Measurements from ENCODE around the gene IGIP.

The IGIP gene

DNA sequence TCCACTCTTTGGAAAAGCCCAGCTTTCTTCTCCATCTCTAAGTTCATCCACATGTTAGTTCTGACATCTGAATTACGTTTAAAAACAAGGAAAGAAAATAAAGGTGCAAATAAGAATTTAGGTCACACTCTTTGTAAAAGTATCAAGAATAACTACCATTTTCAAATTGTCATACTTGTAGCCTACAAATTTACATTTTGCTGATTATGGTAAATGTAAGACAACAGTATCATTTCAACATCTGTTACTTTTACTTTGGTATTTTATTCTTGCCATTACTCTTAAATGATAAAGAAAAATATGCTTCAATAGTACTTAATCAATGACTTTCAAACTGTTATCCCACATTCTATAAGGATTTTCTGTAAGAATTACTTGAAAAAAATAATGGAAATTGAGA, 21.6 kb upstream of the IGIP start:
- H3K79me2 ChIP-seq (ENCODE audit: control insufficient read depth, insufficient read depth, low read length): no peaks in the 10 kb centered on the region
- DNase-seq: no peak
- H3K23ac ChIP-seq (ENCODE audit: low read length): no peak overlapping the region
- H2BK15ac ChIP-seq (replicated peaks; ENCODE audit: low read depth): no peak overlapping the region
- H3K4ac ChIP-seq (ENCODE audit: low read depth, low read length): no peak overlapping the region
- no peak overlapping the region for H3K4me3 ChIP-seq (ENCODE audit: low read length)
- no peak overlapping the region for H2BK5ac ChIP-seq (ENCODE audit: low read length)
- H4K5ac ChIP-seq (ENCODE audit: low read length): no peak overlapping the region
- H3K27ac ChIP-seq (ENCODE audit: low read depth, low read length): no peak overlapping the region
- H3K18ac ChIP-seq (ENCODE audit: low read length): no peak overlapping the region
- peaks cover 4% of the 10 kb centered on the region for H3K4me1 ChIP-seq (ENCODE audit: control insufficient read depth, low read depth, low read length)
- H4K8ac ChIP-seq (ENCODE audit: low read depth, low read length): no peak overlapping the region
- no peaks in the 10 kb centered on the region for H3K79me1 ChIP-seq (ENCODE audit: low read length)
- H3K27me3 ChIP-seq (ENCODE audit: insufficient read depth, low read length, poor library complexity): peaks cover 10% of the 10 kb centered on the region
- H3K4me2 ChIP-seq (ENCODE audit: low read length): no peak overlapping the region
- no peak overlapping the region for H3K9ac ChIP-seq (ENCODE audit: low read length)
- no peak overlapping the region for H2AK5ac ChIP-seq (ENCODE audit: low read length)
- H3K56ac ChIP-seq (ENCODE audit: low read length): no peak overlapping the region
- no CpG with 5 or more reads among the region's 1 CpG for WGBS (ENCODE audit: extremely low coverage, insufficient coverage, low lambda C conversion rate)
- H3K36me3 ChIP-seq (ENCODE audit: control insufficient read depth, insufficient read depth, low read length): no peaks in the 10 kb centered on the region
- H2BK120ac ChIP-seq (ENCODE audit: low read depth, low read length): no peak overlapping the region

DNA sequence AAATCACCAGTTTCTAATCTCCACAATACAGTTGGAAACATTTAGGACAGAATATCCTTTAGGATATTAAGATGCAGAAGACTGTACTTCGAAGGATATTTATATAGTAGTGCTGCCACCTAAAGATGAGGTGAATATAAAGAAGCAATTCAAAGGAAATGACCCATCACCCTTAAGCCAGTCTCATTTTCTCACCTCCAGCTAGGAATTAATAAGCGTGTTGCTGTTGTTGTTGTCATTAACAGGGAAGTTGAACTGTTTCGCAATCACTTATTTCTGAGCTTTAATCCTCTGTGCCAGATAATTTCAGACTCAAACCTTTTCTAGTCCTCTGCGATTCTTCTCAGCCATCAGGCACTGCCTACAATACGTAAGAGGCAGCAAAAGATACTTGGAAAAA, 19.6 kb upstream of the IGIP start:
- H3K27ac ChIP-seq (ENCODE audit: low read depth, low read length): no peak overlapping the region
- no peak for DNase-seq
- no peak overlapping the region for H3K18ac ChIP-seq (ENCODE audit: low read length)
- no peaks in the 10 kb centered on the region for H3K79me2 ChIP-seq (ENCODE audit: control insufficient read depth, insufficient read depth, low read length)
- peaks cover 4% of the 10 kb centered on the region for H3K4me1 ChIP-seq (ENCODE audit: control insufficient read depth, low read depth, low read length)
- no peak overlapping the region for H3K4me2 ChIP-seq (ENCODE audit: low read length)
- peaks cover 15% of the 10 kb centered on the region for H3K27me3 ChIP-seq (ENCODE audit: insufficient read depth, low read length, poor library complexity)
- no peak overlapping the region for H2BK5ac ChIP-seq (ENCODE audit: low read length)
- H2AK5ac ChIP-seq (ENCODE audit: low read length): no peak overlapping the region
- H3K36me3 ChIP-seq (ENCODE audit: control insufficient read depth, insufficient read depth, low read length): no peaks in the 10 kb centered on the region
- no peak overlapping the region for H2BK15ac ChIP-seq (replicated peaks; ENCODE audit: low read depth)
- no CpG with 5 or more reads among the region's 5 CpGs for WGBS (ENCODE audit: extremely low coverage, insufficient coverage, low lambda C conversion rate)
- H3K56ac ChIP-seq (ENCODE audit: low read length): no peak overlapping the region
- H3K9ac ChIP-seq (ENCODE audit: low read length): no peak overlapping the region
- no peak overlapping the region for H4K5ac ChIP-seq (ENCODE audit: low read length)
- H3K4ac ChIP-seq (ENCODE audit: low read depth, low read length): no peak overlapping the region
- H3K4me3 ChIP-seq (ENCODE audit: low read length): no peak overlapping the region
- no peak overlapping the region for H3K23ac ChIP-seq (ENCODE audit: low read length)
- no peaks in the 10 kb centered on the region for H3K79me1 ChIP-seq (ENCODE audit: low read length)
- H4K8ac ChIP-seq (ENCODE audit: low read depth, low read length): no peak overlapping the region
- no peak overlapping the region for H2BK120ac ChIP-seq (ENCODE audit: low read depth, low read length)

DNA sequence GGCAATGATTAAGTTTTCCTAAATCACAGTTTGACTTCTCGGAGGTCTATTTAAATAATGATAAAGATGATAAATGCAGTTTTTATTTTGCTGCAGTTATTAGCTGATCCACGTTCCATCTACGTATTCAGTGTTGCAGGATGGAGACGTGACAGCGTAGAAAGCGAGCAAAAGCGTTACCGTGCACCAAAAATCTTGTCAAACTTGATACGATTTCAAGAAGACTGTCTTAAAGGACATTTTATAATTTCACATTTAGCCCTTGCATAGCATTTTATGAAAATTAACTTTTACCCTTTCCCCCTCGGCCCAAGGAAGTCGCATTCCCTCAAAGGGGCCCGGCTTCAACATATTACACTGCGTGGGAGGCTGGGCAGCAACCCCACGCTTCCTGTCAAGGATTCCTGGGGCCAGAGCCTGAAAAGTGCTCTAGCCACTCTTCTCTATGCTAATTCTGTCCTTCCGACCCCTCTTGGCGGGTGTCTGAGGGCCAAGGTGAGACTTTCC, 18.9 kb upstream of the IGIP start:
- Histone ChIP-seq H4K8ac (ENCODE audit: low read depth, low read length) (peak overlapping the region; percentile 59), H3K36me3 (ENCODE audit: control insufficient read depth, insufficient read depth, low read length) (no peaks in the 10 kb centered on the region), H3K4ac (ENCODE audit: low read depth, low read length) (no peak overlapping the region), H2BK5ac (ENCODE audit: low read length) (no peak overlapping the region), H3K4me2 (ENCODE audit: low read length) (peak overlapping the region; percentile 39), H3K79me2 (ENCODE audit: control insufficient read depth, insufficient read depth, low read length) (no peaks in the 10 kb centered on the region), H3K4me1 (ENCODE audit: control insufficient read depth, low read depth, low read length) (peaks cover 4% of the 10 kb centered on the region), H3K9ac (ENCODE audit: low read length) (peak overlapping the region; percentile 81), H2BK120ac (ENCODE audit: low read depth, low read length) (no peak overlapping the region), H3K18ac (ENCODE audit: low read length) (peak overlapping the region; percentile 73), H3K56ac (ENCODE audit: low read length) (peak overlapping the region; percentile 93), H3K79me1 (ENCODE audit: low read length) (no peaks in the 10 kb centered on the region), H3K23ac (ENCODE audit: low read length) (no peak overlapping the region), H4K5ac (ENCODE audit: low read length) (no peak overlapping the region), H2BK15ac (replicated peaks; ENCODE audit: low read depth) (no peak overlapping the region), H3K27me3 (ENCODE audit: insufficient read depth, low read length, poor library complexity) (peaks cover 21% of the 10 kb centered on the region), H2AK5ac (ENCODE audit: low read length) (no peak overlapping the region), H3K27ac (ENCODE audit: low read depth, low read length) (peak overlapping the region; percentile 41), H3K4me3 (ENCODE audit: low read length) (peak overlapping the region; percentile 54)
- no peak for DNase-seq
- no CpG with 5 or more reads among the region's 16 CpGs for WGBS (ENCODE audit: extremely low coverage, insufficient coverage, low lambda C conversion rate)

DNA sequence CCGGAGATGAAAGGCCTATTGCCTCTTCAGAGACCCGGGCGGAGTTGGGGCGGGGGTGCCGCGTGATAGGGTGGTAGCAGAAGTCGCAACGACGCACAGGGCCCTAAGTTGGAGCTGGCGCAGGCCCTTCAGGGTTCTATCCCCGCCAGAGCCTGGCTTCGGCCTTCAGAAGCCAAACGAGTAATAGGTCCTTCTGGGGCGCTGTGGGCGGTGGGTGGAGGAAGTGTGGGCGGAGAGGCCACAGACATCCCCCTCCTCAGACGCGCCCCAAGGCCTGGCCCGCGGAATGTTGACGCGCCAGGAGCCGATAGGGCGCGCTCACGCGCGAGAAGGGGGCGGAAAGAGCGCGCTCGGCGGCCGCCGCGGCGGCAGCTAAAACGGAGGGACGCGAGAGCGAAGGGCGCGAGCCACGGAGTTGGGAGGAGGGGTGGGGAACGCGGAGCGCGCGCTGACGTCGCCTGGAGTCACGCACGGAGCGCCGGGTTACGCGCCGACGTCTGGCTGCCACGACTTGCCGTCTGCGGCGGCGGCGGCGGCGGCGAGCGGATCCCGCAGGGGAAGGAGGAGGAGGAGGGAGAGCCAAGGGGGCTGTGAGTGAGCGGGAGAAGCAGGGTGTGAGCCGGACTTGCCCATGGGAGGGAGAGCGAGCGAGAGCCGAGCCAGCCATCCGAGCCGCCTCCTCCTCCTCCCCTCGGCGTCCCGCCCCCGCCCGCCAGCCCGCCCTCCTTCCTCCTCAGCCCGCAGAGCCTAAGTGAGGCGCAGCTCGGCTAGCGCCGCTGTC, 18.2 kb upstream of the IGIP start:
- H3K79me2 ChIP-seq (ENCODE audit: control insufficient read depth, insufficient read depth, low read length): no peaks in the 10 kb centered on the region
- H3K18ac ChIP-seq (ENCODE audit: low read length): peak overlapping the region; percentile 73
- no CpG with 5 or more reads among the region's 88 CpGs for WGBS (ENCODE audit: extremely low coverage, insufficient coverage, low lambda C conversion rate)
- no peak overlapping the region for H4K5ac ChIP-seq (ENCODE audit: low read length)
- peaks cover 27% of the 10 kb centered on the region for H3K27me3 ChIP-seq (ENCODE audit: insufficient read depth, low read length, poor library complexity)
- peak overlapping the region; percentile 41 for H3K27ac ChIP-seq (ENCODE audit: low read depth, low read length)
- no peak overlapping the region for H3K4ac ChIP-seq (ENCODE audit: low read depth, low read length)
- no peaks in the 10 kb centered on the region for H3K36me3 ChIP-seq (ENCODE audit: control insufficient read depth, insufficient read depth, low read length)
- no peak overlapping the region for H2AK5ac ChIP-seq (ENCODE audit: low read length)
- H2BK120ac ChIP-seq (ENCODE audit: low read depth, low read length): no peak overlapping the region
- peak overlapping the region; percentile 39 for H3K4me2 ChIP-seq (ENCODE audit: low read length)
- H3K9ac ChIP-seq (ENCODE audit: low read length): peak overlapping the region; percentile 81
- H2BK15ac ChIP-seq (replicated peaks; ENCODE audit: low read depth): no peak overlapping the region
- H3K23ac ChIP-seq (ENCODE audit: low read length): peak overlapping the region; percentile 74
- H3K4me3 ChIP-seq (ENCODE audit: low read length): peak overlapping the region; percentile 54
- H3K79me1 ChIP-seq (ENCODE audit: low read length): no peaks in the 10 kb centered on the region
- peak overlapping the region; percentile 93 for H3K56ac ChIP-seq (ENCODE audit: low read length)
- DNase-seq: peak; percentile 96
- peak overlapping the region; percentile 59 for H4K8ac ChIP-seq (ENCODE audit: low read depth, low read length)
- peaks cover 4% of the 10 kb centered on the region for H3K4me1 ChIP-seq (ENCODE audit: control insufficient read depth, low read depth, low read length)
- peak overlapping the region; percentile 41 for H2BK5ac ChIP-seq (ENCODE audit: low read length)

DNA sequence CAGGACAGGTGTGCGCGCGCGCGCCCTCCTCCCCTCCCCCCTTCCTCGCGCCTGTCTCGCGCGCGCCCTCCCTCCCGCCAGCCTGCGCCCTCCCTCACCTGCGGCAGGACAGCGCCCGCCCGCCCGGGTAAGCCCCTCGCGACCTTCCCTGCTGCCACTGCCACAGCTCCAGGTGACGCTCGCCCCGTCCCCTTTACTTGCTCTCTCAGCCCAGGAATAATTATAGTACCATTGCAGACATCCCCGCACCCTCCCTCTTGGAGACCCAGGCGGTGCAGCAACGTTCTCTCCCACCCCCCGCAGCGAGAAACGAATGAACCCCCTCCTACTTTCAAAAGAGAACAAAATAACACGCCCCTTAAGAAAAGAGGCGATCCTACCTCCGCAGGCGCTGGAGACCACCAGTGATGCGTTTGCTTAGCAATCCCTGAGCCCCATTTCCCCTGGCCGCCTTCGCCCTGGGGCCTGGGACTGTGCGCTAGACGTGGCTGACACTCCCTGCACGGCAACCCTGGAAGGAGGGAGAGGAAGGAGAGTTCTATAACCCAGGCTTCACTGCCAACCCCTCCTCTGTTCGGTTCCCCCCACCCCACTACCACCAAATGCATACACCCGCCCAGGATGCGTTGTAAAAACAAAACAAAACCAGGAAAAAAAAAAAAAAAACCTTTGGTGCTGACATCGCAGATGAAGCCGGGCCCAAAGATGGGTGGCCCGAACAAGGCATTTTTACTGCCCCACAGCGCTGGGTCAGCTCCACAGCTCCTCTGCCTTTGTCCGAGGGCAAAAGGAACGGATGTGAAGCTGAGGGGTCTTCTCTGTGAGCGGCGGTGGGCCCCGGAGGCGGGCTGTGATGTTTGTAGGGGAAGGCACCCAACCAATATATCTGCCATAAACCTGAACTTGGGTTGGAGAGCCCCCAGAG, 17.4 kb upstream of the IGIP start:
- no peak overlapping the region for H3K23ac ChIP-seq (ENCODE audit: low read length)
- no peak overlapping the region for H2BK120ac ChIP-seq (ENCODE audit: low read depth, low read length)
- peak overlapping the region; percentile 0 for H3K4me3 ChIP-seq (ENCODE audit: low read length)
- peak; percentile 49 for DNase-seq
- H3K4me2 ChIP-seq (ENCODE audit: low read length): peak overlapping the region; percentile 74
- H3K18ac ChIP-seq (ENCODE audit: low read length): no peak overlapping the region
- no peak overlapping the region for H3K27ac ChIP-seq (ENCODE audit: low read depth, low read length)
- no peaks in the 10 kb centered on the region for H3K79me1 ChIP-seq (ENCODE audit: low read length)
- no peak overlapping the region for H2BK5ac ChIP-seq (ENCODE audit: low read length)
- H2AK5ac ChIP-seq (ENCODE audit: low read length): no peak overlapping the region
- peaks cover 31% of the 10 kb centered on the region for H3K27me3 ChIP-seq (ENCODE audit: insufficient read depth, low read length, poor library complexity)
- H3K4ac ChIP-seq (ENCODE audit: low read depth, low read length): no peak overlapping the region
- no peak overlapping the region for H4K8ac ChIP-seq (ENCODE audit: low read depth, low read length)
- H2BK15ac ChIP-seq (replicated peaks; ENCODE audit: low read depth): no peak overlapping the region
- peaks cover 4% of the 10 kb centered on the region for H3K4me1 ChIP-seq (ENCODE audit: control insufficient read depth, low read depth, low read length)
- H3K56ac ChIP-seq (ENCODE audit: low read length): peak overlapping the region; percentile 93
- peak overlapping the region; percentile 7 for H3K9ac ChIP-seq (ENCODE audit: low read length)
- H3K36me3 ChIP-seq (ENCODE audit: control insufficient read depth, insufficient read depth, low read length): no peaks in the 10 kb centered on the region
- WGBS (ENCODE audit: extremely low coverage, insufficient coverage, low lambda C conversion rate): no CpG with 5 or more reads among the region's 52 CpGs
- H4K5ac ChIP-seq (ENCODE audit: low read length): no peak overlapping the region
- H3K79me2 ChIP-seq (ENCODE audit: control insufficient read depth, insufficient read depth, low read length): no peaks in the 10 kb centered on the region
